Effector memory CD4-positive, alpha-beta T cell (primary cell): ENCODE results near the gene AZIN2.

Experiments
- DNase-seq, 3 donors: peaks; one replicate each; pipeline ENCODE4 v3.0.0-alpha.2; 2020
- H3K27ac ChIP-seq: 2 replicates; pipeline ENCODE4 v1.7.0; 2013; ENCODE audit warnings: mild to moderate bottlenecking, low read length, moderate library complexity; ENCODE audit not compliant: insufficient read depth, poor library complexity, severe bottlenecking
- H3K27me3 ChIP-seq: replicated peaks from 2 replicates; pipeline ENCODE4 v1.7.0; 2013; ENCODE audit warnings: mild to moderate bottlenecking, low read length; ENCODE audit not compliant: insufficient read depth, control insufficient read depth, poor library complexity, severe bottlenecking
- H3K36me3 ChIP-seq: 2 replicates; pipeline ENCODE4 v1.7.0; 2013; ENCODE audit warnings: mild to moderate bottlenecking, low read length, moderate library complexity; ENCODE audit not compliant: control insufficient read depth, insufficient read depth
- H3K4me1 ChIP-seq: 2 replicates; pipeline ENCODE4 v1.7.0; 2013; ENCODE audit warnings: low read length, mild to moderate bottlenecking; ENCODE audit not compliant: control insufficient read depth, insufficient read depth, poor library complexity, severe bottlenecking
- H3K4me3 ChIP-seq: 2 replicates; pipeline ENCODE4 v1.7.0; 2013; ENCODE audit warnings: low read length, low read depth, mild to moderate bottlenecking; ENCODE audit not compliant: insufficient read depth, poor library complexity, severe bottlenecking
- H3K9me3 ChIP-seq: 2 replicates; pipeline ENCODE4 v1.7.0; 2013; ENCODE audit warnings: mild to moderate bottlenecking, low read length, moderate library complexity; ENCODE audit not compliant: control insufficient read depth

Gene AZIN2

GRCh38 chr1:33078030-33078591, 2.8 kb upstream of the AZIN2 start:
- H3K4me3 ChIP-seq: no peak overlapping the region

GRCh38 chr1:33080373-33080772, 580 bp upstream of the AZIN2 start:
- no peaks in the 10 kb centered on the region for H3K9me3 ChIP-seq
- no peaks in the 10 kb centered on the region for H3K27me3 ChIP-seq
- H3K27ac ChIP-seq: peak overlapping the region; percentile 62
- H3K4me1 ChIP-seq: peaks cover 16% of the 10 kb centered on the region
- H3K36me3 ChIP-seq: no peaks in the 10 kb centered on the region
- DNase-seq: no peak
- peak overlapping the region; percentile 64 for H3K4me3 ChIP-seq

More at GRCh38 chr1:33078030-33078591, 2.8 kb upstream of the AZIN2 start:
- H3K4me1 ChIP-seq: peaks cover 16% of the 10 kb centered on the region
- no peaks in the 10 kb centered on the region for H3K27me3 ChIP-seq
- H3K27ac ChIP-seq: no peak overlapping the region
- no peak for DNase-seq
- no peaks in the 10 kb centered on the region for H3K36me3 ChIP-seq
- no peaks in the 10 kb centered on the region for H3K9me3 ChIP-seq

GRCh38 chr1:33081554-33082305, 777 bp downstream of the AZIN2 start:
- peak in 1 of 3 donors; percentile 29 for DNase-seq
- Histone ChIP-seq H3K27ac (peak overlapping the region; percentile 62), H3K4me3 (peak overlapping the region; percentile 64), H3K4me1 (peaks cover 16% of the 10 kb centered on the region), H3K27me3 (no peaks in the 10 kb centered on the region), H3K36me3 (no peaks in the 10 kb centered on the region), H3K9me3 (no peaks in the 10 kb centered on the region)

GRCh38 chr1:33082575-33083108, 1.7 kb downstream of the AZIN2 start:
- H3K4me3 ChIP-seq: no peak overlapping the region
- DNase-seq: no peak
- no peak overlapping the region for H3K27ac ChIP-seq
- H3K4me1 ChIP-seq: peaks cover 19% of the 10 kb centered on the region
- no peaks in the 10 kb centered on the region for H3K36me3 ChIP-seq
- H3K9me3 ChIP-seq: no peaks in the 10 kb centered on the region
- H3K27me3 ChIP-seq: no peaks in the 10 kb centered on the region

GRCh38 chr1:33085332-33085731, 4.4 kb downstream of the AZIN2 start:
- Histone ChIP-seq H3K27ac (no peak overlapping the region), H3K36me3 (no peaks in the 10 kb centered on the region), H3K4me1 (peaks cover 27% of the 10 kb centered on the region), H3K27me3 (no peaks in the 10 kb centered on the region), H3K9me3 (no peaks in the 10 kb centered on the region), H3K4me3 (no peak overlapping the region)
- DNase-seq: no peak

GRCh38 chr1:33086384-33086850, 5.5 kb downstream of the AZIN2 start:
- Histone ChIP-seq H3K36me3 (no peaks in the 10 kb centered on the region), H3K9me3 (no peaks in the 10 kb centered on the region), H3K4me1 (peaks cover 21% of the 10 kb centered on the region), H3K27me3 (no peaks in the 10 kb centered on the region), H3K4me3 (no peak overlapping the region), H3K27ac (no peak overlapping the region)
- DNase-seq: peak in 1 of 3 donors; percentile 12

- Histone ChIP-seq H3K27me3 (no peaks in the 10 kb centered on the region), H3K4me1 (peaks cover 14% of the 10 kb centered on the region), H3K9me3 (no peaks in the 10 kb centered on the region), H3K4me3 (no peak overlapping the region), H3K27ac (no peak overlapping the region), H3K36me3 (no peaks in the 10 kb centered on the region)
- no peak for DNase-seq
Observed at GRCh38 chr1:33087677-33088076, 6.7 kb downstream of the AZIN2 start.

- Histone ChIP-seq H3K9me3 (no peaks in the 10 kb centered on the region), H3K27ac (no peak overlapping the region), H3K4me1 (peaks cover 14% of the 10 kb centered on the region), H3K4me3 (no peak overlapping the region), H3K36me3 (no peaks in the 10 kb centered on the region), H3K27me3 (no peaks in the 10 kb centered on the region)
- DNase-seq: no peak
Observed at GRCh38 chr1:33088119-33088906, 7.4 kb downstream of the AZIN2 start.

GRCh38 chr1:33089457-33089856, 8.5 kb downstream of the AZIN2 start:
- Histone ChIP-seq H3K4me1 (peaks cover 14% of the 10 kb centered on the region), H3K27me3 (no peaks in the 10 kb centered on the region), H3K36me3 (no peaks in the 10 kb centered on the region), H3K9me3 (no peaks in the 10 kb centered on the region), H3K27ac (no peak overlapping the region), H3K4me3 (no peak overlapping the region)
- no peak for DNase-seq
